Esophagus (tissue), 2 donors: ENCODE results near the gene ESPNL. TPM values are rescaled to one million over a fixed set of nuclear protein-coding genes. Genes with fewer than 3 reads are reported as not detected.

Experiments
- H3K27ac ChIP-seq, 2 donors: one replicate each; pipeline ENCODE4 v1.5.1; 2013; ENCODE audit warnings: low read depth in 2 of 2, mild to moderate bottlenecking in 2 of 2, inconsistent platforms in 1 of 2, low read length in 1 of 2, moderate library complexity in 1 of 2
- H3K27me3 ChIP-seq, 2 donors: one replicate each; pipeline ENCODE4 v1.6.1; 2013; ENCODE audit warnings: low read length in 2 of 2, control low read depth in 1 of 2, mild to moderate bottlenecking in 1 of 2; ENCODE audit not compliant: insufficient read depth in 2 of 2, control insufficient read depth in 1 of 2
- H3K36me3 ChIP-seq, 2 donors: one replicate each; pipeline ENCODE4 v1.6.1; 2013; ENCODE audit warnings: low read length in 1 of 2; ENCODE audit not compliant: control insufficient read depth in 2 of 2, insufficient read depth in 2 of 2
- H3K4me1 ChIP-seq, 2 donors: one replicate each; pipeline ENCODE4 v1.6.1; 2013; ENCODE audit warnings: low read length in 1 of 2; ENCODE audit not compliant: control insufficient read depth in 2 of 2, insufficient read depth in 2 of 2
- H3K4me3 ChIP-seq, 2 donors: one replicate each; pipeline ENCODE4 v1.5.1; 2013; ENCODE audit warnings: low read length in 2 of 2, mild to moderate bottlenecking in 2 of 2, low read depth in 1 of 2, moderate library complexity in 1 of 2
- H3K9me3 ChIP-seq, 2 donors: one replicate each; pipeline ENCODE4 v1.6.1; 2013; ENCODE audit warnings: mild to moderate bottlenecking in 2 of 2, low read depth in 1 of 2, low read length in 1 of 2, moderate library complexity in 1 of 2; ENCODE audit not compliant: control insufficient read depth in 2 of 2, insufficient read depth in 1 of 2
- WGBS, 2 donors: extraction: QIAGEN DNeasy Blood & Tissue Kit; methylation state at CpG; one replicate each; pipeline ENCODE4 v1.1.7; 2013; 5-methylcytosine and 5-hydroxymethylcytosine counted together
- polyA plus RNA-seq, 2 donors: library from polyadenylated mRNA; stranded (reverse); fragments of 200-250 nt; gene quantifications; one replicate each; pipeline ENCODE4 v1.2.3, GENCODE V29; 2013
- donor health status: healthy with polysubstance abuse.
- donor health status: Bipolar disorder and iron deficiency.

ESPNL gene
- polyA plus RNA-seq, 2 donors: 0.09 to 0.12 TPM

- no peaks in the 10 kb centered on the region for H3K27me3 ChIP-seq
- 93% methylated on average over 15 of the region's 15 CpGs for WGBS, 2 donors
- H3K36me3 ChIP-seq: no peaks in the 10 kb centered on the region
- H3K9me3 ChIP-seq: no peaks in the 10 kb centered on the region
- H3K27ac ChIP-seq: no peak overlapping the region
- H3K4me3 ChIP-seq: no peak overlapping the region
- peaks cover under 1 to 5% of the 10 kb centered on the region in 2 donors for H3K4me1 ChIP-seq
Observed at GRCh38 chr2:238148981-238149380, 48.8 kb downstream of the ESPNL start.

DNA sequence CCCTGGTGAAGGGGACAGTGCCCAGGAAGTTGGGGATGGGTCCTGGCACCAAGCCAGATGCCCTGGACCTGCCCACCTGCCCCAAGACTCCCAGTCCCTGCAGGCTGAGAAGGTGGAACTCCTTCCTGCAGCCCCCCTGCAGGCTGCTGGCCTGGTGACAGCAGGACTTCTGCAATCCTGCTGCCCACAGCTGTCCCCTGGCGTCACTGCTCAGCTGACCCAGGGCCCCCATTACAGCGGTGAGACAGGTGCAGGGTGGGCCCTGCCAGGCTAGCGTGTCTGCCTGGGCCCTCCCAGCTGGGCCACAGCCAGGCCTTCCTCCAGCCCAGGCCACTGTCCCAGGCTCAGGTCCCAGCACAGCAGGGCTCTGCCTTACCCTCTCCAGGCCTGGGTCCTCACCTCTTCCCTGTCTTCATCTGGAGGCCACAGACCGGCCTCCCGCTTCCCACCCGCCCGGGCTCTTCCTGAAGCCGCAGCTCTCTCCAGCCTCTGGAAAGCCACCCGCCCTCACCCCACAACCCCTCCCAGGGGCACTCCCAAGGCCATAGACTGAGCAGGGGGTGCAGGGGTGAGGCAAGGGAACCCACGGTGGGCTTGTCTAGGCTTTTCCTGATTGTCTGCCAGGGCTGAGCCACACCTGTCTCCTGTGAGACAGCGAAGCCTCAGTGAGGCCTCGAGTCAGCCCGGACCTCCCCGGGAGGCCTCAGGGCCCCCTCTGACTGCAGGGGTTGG is 49.9 kb downstream of the ESPNL start:
- Histone ChIP-seq H3K4me1 (peaks cover 0 to 5% of the 10 kb centered on the region in 2 donors), H3K27ac (no peak overlapping the region), H3K9me3 (no peaks in the 10 kb centered on the region), H3K4me3 (no peak overlapping the region), H3K27me3 (no peaks in the 10 kb centered on the region), H3K36me3 (no peaks in the 10 kb centered on the region)
- 77 to 79% methylated on average over 12 to 14 of the region's 14 CpGs for WGBS, 2 donors

DNA sequence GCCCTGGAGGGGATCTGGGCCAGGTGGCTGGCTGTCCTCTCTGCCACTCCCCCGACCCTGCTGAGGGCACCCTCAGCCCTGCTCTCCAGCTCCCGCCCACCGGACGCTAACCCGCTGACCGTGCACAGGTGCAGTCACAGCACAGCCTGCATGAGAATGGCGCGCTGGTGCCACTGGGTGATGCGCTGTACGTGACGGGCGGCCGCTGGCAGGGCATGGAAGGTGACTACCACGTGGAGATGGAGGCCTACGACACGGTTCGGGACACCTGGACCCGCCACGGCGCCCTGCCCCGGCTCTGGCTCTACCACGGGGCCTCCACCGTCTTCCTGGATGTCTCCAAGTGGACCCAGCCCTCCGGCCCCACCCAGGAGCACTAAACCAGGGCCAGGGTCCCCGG is 50.5 kb downstream of the ESPNL start:
- H3K27ac ChIP-seq: no peak overlapping the region
- H3K4me3 ChIP-seq: no peak overlapping the region
- peaks cover 0 to 4% of the 10 kb centered on the region in 2 donors for H3K4me1 ChIP-seq
- no peaks in the 10 kb centered on the region for H3K36me3 ChIP-seq
- H3K9me3 ChIP-seq: no peaks in the 10 kb centered on the region
- WGBS, 2 donors: 92 to 94% methylated on average over 23 to 25 of the region's 25 CpGs
- H3K27me3 ChIP-seq: no peaks in the 10 kb centered on the region

DNA sequence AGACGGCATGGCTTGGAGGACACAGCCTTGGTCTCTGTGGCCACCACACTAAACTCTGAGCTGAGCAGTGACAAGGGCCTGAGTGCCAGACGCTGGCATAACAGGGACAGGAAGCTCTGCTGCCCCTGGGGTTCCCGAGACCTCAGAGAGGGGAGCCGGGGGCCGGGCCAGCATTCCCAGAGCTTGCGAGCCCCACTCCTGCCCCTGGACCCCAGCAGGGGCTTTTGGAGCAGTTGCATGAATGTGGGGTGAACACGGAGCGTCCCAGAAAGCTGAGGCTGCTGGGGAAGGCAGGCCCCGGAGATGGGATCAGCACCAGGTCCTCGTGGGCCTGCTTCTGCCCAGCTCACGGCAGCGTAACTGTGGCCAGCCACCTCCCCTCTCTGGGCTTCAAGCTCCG is 51.1 kb downstream of the ESPNL start:
- H3K36me3 ChIP-seq: no peaks in the 10 kb centered on the region
- H3K27ac ChIP-seq: no peak overlapping the region
- H3K27me3 ChIP-seq: no peaks in the 10 kb centered on the region
- peaks cover 0 to 3% of the 10 kb centered on the region in 2 donors for H3K4me1 ChIP-seq
- no peak overlapping the region for H3K4me3 ChIP-seq
- 85 to 93% methylated on average over 13 of the region's 13 CpGs for WGBS, 2 donors
- no peaks in the 10 kb centered on the region for H3K9me3 ChIP-seq

DNA sequence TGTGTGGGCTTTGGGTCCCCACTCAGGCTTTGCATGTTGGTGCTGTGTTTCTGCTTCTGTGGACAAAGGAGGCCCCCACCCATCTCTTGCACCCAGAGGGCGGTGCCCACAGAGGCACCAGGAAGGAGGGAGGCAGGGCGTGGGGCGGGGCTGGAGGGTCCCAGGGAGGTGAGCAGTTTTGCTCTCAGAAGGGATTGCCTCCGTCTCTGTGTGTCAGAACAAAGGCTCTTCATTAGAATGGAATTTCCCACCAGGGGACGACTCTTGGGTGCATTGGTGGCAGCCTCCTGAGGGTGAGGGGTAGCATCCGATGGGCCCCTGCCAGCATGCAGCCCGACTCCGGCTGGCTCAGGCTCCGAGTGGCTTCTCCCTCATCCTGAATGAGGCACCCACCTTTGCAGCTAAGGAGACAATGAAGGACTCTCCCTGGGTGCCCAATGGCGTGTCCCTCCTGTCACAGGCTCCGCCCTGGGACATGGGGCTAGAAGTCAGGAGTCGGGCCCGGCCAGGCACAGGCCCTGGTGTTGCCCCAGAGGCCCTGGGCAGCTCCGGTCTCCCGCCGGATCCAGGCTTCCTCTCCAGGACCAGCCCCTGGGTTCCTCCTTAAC is 51.6 kb downstream of the ESPNL start:
- Histone ChIP-seq H3K4me3 (no peak overlapping the region), H3K27ac (no peak overlapping the region), H3K36me3 (no peaks in the 10 kb centered on the region), H3K27me3 (no peaks in the 10 kb centered on the region), H3K9me3 (no peaks in the 10 kb centered on the region), H3K4me1 (peaks cover 0 to 3% of the 10 kb centered on the region in 2 donors)
- WGBS, 2 donors: 84 to 88% methylated on average over 16 of the region's 16 CpGs

DNA sequence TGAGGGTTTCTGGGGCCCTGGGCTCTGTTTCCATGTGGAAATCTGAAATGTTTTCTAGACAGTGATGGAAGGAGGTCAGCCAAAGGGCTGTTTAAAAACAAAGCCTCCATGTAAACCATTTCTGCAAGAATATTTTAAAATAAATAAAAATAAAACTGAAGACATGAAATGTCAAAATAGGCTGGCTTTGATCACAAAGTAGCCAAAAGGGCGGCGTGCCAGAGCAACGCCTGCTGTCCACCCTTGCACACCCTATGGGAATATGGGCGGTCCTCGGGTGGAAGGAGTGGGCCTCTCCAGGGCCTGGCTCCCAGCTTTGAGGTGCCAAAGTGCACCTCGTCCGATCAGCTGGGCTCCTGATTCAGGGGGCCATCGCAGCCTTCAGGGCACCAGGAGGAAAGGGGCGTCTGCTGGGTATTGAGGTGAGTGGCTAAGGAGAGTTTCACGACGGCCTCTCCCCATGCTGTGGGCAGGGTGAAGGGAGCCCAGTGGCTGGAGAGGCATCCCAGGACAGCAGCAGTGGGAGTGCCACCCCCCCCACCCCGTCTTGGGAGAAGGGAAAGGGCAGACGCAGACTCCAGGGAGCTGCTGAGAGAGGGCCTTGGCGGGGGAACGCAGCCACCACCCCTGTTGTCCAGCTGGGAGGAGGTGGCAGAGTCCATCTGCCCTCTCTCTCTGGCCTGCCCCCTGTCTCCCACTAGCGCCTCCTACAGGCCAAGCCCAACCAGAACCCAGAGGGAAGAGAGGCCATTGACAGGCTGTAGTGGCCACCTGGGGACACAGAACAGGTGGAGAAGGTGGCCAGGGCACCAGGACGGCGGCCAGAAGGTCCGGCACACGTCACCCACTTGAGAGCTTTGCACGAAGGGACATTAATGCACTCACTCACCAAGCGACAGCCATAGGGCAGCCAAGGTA is 52.9 kb downstream of the ESPNL start:
- Histone ChIP-seq H3K4me3 (no peak overlapping the region), H3K27me3 (no peaks in the 10 kb centered on the region), H3K9me3 (no peaks in the 10 kb centered on the region), H3K27ac (peak overlapping the region in 1 of 2 donors; percentile 30), H3K4me1 (peaks cover 0 to 3% of the 10 kb centered on the region in 2 donors), H3K36me3 (no peaks in the 10 kb centered on the region)
- 76 to 77% methylated on average over 20 to 22 of the region's 22 CpGs for WGBS, 2 donors

DNA sequence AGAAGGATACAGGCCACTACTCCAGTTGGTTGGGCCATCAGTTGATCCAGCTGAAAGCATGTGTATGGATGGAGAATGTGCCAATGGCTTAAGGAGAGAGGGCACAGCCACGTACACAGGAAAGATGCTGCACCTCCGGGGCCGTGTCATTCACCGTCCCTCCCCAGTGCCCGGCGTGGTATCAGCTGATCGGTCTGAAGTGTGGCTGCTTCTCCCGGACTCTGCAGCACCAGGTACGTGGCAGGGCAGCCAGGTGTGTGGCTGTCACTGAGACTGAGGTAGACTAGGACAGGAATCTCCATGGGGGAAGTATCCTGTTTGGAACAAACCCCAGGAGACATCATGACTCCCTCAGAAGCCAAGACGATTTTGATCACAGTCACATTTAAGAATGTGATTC is 54.4 kb downstream of the ESPNL start:
- H3K27ac ChIP-seq: no peak overlapping the region
- no peaks in the 10 kb centered on the region for H3K36me3 ChIP-seq
- H3K4me3 ChIP-seq: no peak overlapping the region
- peaks cover 0 to 3% of the 10 kb centered on the region in 2 donors for H3K4me1 ChIP-seq
- no peaks in the 10 kb centered on the region for H3K27me3 ChIP-seq
- 91 to 92% methylated on average over 10 of the region's 10 CpGs for WGBS, 2 donors
- no peaks in the 10 kb centered on the region for H3K9me3 ChIP-seq

DNA sequence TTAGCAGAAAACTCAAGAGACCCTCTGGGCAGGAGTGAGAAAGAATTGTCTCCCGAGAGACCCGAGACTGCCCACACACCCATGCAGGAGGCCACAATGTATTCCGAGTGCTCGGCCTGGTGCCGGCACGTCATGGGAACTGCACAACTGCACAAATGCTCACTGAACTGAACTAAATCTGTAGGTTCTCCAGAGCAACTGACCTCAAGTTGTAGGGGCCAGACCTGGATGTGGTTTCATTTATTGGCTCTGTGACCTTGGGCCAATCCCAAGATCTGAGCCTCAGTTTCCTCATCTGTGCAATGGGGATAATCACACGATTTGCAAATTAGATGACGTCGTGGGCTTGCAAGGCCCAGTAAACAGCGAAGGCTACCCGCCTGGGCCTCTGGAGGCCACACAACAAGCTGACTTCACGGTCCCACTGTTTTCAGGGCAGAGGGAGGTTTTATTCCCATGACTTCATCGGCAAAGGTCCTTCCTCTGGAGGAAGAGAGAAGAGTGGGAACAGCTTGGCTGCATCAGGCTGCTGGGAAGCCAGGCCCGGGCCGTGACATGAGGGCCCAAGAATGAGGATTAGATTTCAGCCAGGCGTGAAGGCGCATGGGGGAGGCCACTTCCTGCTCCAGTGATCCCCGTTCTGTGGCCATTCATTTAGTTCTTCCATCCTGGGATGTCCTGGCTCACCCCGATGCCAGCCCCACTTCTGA is 55.1 kb downstream of the ESPNL start:
- 71 to 75% methylated on average over 19 of the region's 19 CpGs for WGBS, 2 donors

More for the DNA sequence above, 55.1 kb downstream of the ESPNL start:
- no peaks in the 10 kb centered on the region for H3K36me3 ChIP-seq
- no peaks in the 10 kb centered on the region for H3K9me3 ChIP-seq
- no peaks in the 10 kb centered on the region for H3K27me3 ChIP-seq
- no peak overlapping the region for H3K27ac ChIP-seq
- H3K4me3 ChIP-seq: no peak overlapping the region
- H3K4me1 ChIP-seq: peaks cover 0 to 3% of the 10 kb centered on the region in 2 donors
